HCT116 (cell line): ENCODE data around the gene FNIP2. TPM values are rescaled to one million over a fixed set of nuclear protein-coding genes. Genes with fewer than 3 reads are reported as not detected.

Source experiments
- ATAC-seq: fragments of 200-7000 bp; cut with Tn5 transposase; 2 replicates; pipeline ENCODE4 v1.9.1; 2020; ENCODE audit warnings: mild to moderate bottlenecking, moderate library complexity
- BruUV-seq: library from RNA; stranded (reverse); fragments of 400-500 nt; replicated peaks from 2 replicates; lab custom pipeline; 2021; lab: Mats Ljungman, UMichigan
- CTCF ChIA-PET: fragments of 300-600 bp; sonication (Branson Sonifier 250); formaldehyde crosslinking; loops from one replicate; lab custom pipeline; 2021; ENCODE audit warnings: antibody characterized with exemption; lab: Charles Lee
- POLR2A ChIA-PET: fragments of 300-600, 350-600 bp; sonication (Branson Sonifier 250); formaldehyde crosslinking; loops from one replicate; lab custom pipeline; 2021; ENCODE audit warnings: antibody characterized with exemption; lab: Charles Lee
- RAD21 ChIA-PET, 2 experiments: fragments of 300-600 bp; sonication (Branson Sonifier 250); formaldehyde crosslinking; loops; one replicate each; lab custom pipeline; 2023; ENCODE audit warnings: low total read pairs in 2 of 2; ENCODE audit not compliant: uncharacterized antibody in 2 of 2, unreplicated experiment in 2 of 2, low non-redundant PET in 1 of 2; lab: Charles Lee
- DNase-seq: peaks from one replicate; pipeline ENCODE4 v3.0.0-alpha.2; 2010; ENCODE audit warnings: low read depth, low spot score
- H2AFZ ChIP-seq: fragments of 200-600 bp; shearing (Covaris generic), sonication (generic); 2 replicates; pipeline ENCODE4 v1.6.1; 2017; ENCODE audit warnings: low read depth, mixed run types, mixed read lengths, antibody characterized with exemption, low read length; ENCODE audit not compliant: poor library complexity, severe bottlenecking
- H3K27ac ChIP-seq: 2 replicates; pipeline ENCODE4 v1.5.1; 2012; ENCODE audit warnings: low read depth, low read length
- H3K27me3 ChIP-seq: fragments of 200-600 bp; sonication (generic); 2 replicates; pipeline ENCODE4 v1.6.1; 2016; ENCODE audit warnings: mixed run types, low read length, mixed read lengths; ENCODE audit not compliant: insufficient read depth
- H3K36me3 ChIP-seq, 2 experiments: fragments of 200-500 bp in 1 of 2; fragments of 200-600 bp in 1 of 2; sonication (Bioruptor generic) in 1 of 2; sonication (generic) in 1 of 2; 2 replicates each; pipeline versions ENCODE4 v1.5.1 to v1.6.1; 2014 to 2016; ENCODE audit warnings: low read length in 2 of 2, inconsistent platforms in 1 of 2, mixed read lengths in 1 of 2, mixed run types in 1 of 2; ENCODE audit not compliant: insufficient read depth in 2 of 2, control insufficient read depth in 1 of 2
- H3K4me1 ChIP-seq, 2 experiments: fragments of 200-600 bp in 1 of 2; sonication (generic) in 1 of 2; 2 replicates each; pipeline versions ENCODE4 v1.5.1 to v1.6.1; 2012 to 2017; ENCODE audit warnings: low read length in 2 of 2, inconsistent platforms in 1 of 2, mild to moderate bottlenecking in 1 of 2, mixed read lengths in 1 of 2, mixed run types in 1 of 2, moderate library complexity in 1 of 2; ENCODE audit not compliant: insufficient read depth in 2 of 2, control insufficient read depth in 1 of 2
- H3K4me2 ChIP-seq: fragments of 200-600 bp; sonication (generic); 2 replicates; pipeline ENCODE4 v1.6.1; 2017; ENCODE audit warnings: mixed run types, low read length, mixed read lengths
- H3K4me3 ChIP-seq, 2 experiments: fragments of 200-600 bp in 1 of 2; sonication (generic) in 1 of 2; replicated peaks in 1 of 2; 2 replicates each; pipeline ENCODE4 v1.5.1; 2011 to 2016; ENCODE audit warnings: low read length in 2 of 2, control low read depth in 1 of 2, low read depth in 1 of 2, mild to moderate bottlenecking in 1 of 2, mixed read lengths in 1 of 2, mixed run types in 1 of 2
- H3K79me2 ChIP-seq: fragments of 200-600 bp; sonication (generic); 2 replicates; pipeline ENCODE4 v1.6.1; 2017; ENCODE audit warnings: mild to moderate bottlenecking, mixed run types, low read length, moderate library complexity, mixed read lengths; ENCODE audit not compliant: insufficient read depth
- H3K9ac ChIP-seq: fragments of 200-600 bp; sonication (generic); 2 replicates; pipeline ENCODE4 v1.6.1; 2016; ENCODE audit warnings: low read length, mixed read lengths
- H3K9me2 ChIP-seq: fragments of 200-600 bp; sonication (generic), shearing (Covaris generic); 2 replicates; pipeline ENCODE4 v1.6.1; 2017; ENCODE audit warnings: mixed run types, mild to moderate bottlenecking, moderate library complexity; ENCODE audit not compliant: insufficient read depth
- H3K9me3 ChIP-seq, 2 experiments: fragments of 200-500 bp in 1 of 2; fragments of 200-600 bp in 1 of 2; sonication (Bioruptor generic) in 1 of 2; sonication (generic) in 1 of 2; 2 replicates each; pipeline ENCODE4 v1.6.1; 2014 to 2017; ENCODE audit warnings: low read length in 2 of 2, mixed read lengths in 2 of 2, inconsistent platforms in 1 of 2, low read depth in 1 of 2, mild to moderate bottlenecking in 1 of 2, mixed run types in 1 of 2, moderate library complexity in 1 of 2; ENCODE audit not compliant: control insufficient read depth in 1 of 2, insufficient read depth in 1 of 2
- H4K20me1 ChIP-seq: fragments of 200-600 bp; sonication (generic), shearing (Covaris generic); 2 replicates; pipeline ENCODE4 v1.6.1; 2017; ENCODE audit warnings: mixed run types, mild to moderate bottlenecking, moderate library complexity; ENCODE audit not compliant: insufficient read depth
- CBX3 ChIP-seq: IDR thresholded peaks from 2 replicates; pipeline ENCODE4 v1.6.1; 2012; ENCODE audit warnings: low read depth
- CEBPB ChIP-seq: IDR thresholded peaks from 2 replicates; pipeline ENCODE4 v1.6.1; 2012; ENCODE audit warnings: low read depth
- EGR1 ChIP-seq: IDR thresholded peaks from 2 replicates; pipeline ENCODE4 v1.6.1; 2012; ENCODE audit warnings: low read depth
- ELF1 ChIP-seq: IDR thresholded peaks from 2 replicates; pipeline ENCODE4 v1.6.1; 2012; ENCODE audit warnings: low read depth, borderline replicate concordance
- EZH2 ChIP-seq: fragments of 200-600 bp; sonication (generic); IDR thresholded peaks from 2 replicates; pipeline ENCODE4 v1.6.1; 2017; ENCODE audit warnings: antibody characterized with exemption, mixed run types
- EZH2phosphoT487 ChIP-seq: fragments of 200-600 bp; IDR thresholded peaks from 2 replicates; pipeline ENCODE4 v1.6.1; 2018; ENCODE audit warnings: antibody characterized with exemption, borderline replicate concordance
- POLR2A ChIP-seq: IDR thresholded peaks from 2 replicates; pipeline ENCODE4 v1.7.0; 2011; ENCODE audit warnings: borderline replicate concordance; ENCODE audit not compliant: insufficient read depth, insufficient read length; ENCODE audit errors: extremely low read depth
- POLR2AphosphoS5 ChIP-seq: IDR thresholded peaks from 2 replicates; pipeline ENCODE4 v1.6.1; 2011; ENCODE audit warnings: mild to moderate bottlenecking, low read depth, low read length, moderate library complexity
- SIN3A ChIP-seq: IDR thresholded peaks from 2 replicates; pipeline ENCODE4 v1.6.1; 2012; ENCODE audit warnings: low read depth
- SP1 ChIP-seq: IDR thresholded peaks from 2 replicates; pipeline ENCODE4 v1.6.1; 2012; ENCODE audit warnings: low read depth
- SRF ChIP-seq: IDR thresholded peaks from 2 replicates; pipeline ENCODE4 v1.6.1; 2012; ENCODE audit warnings: low read depth
- TCF7L2 ChIP-seq: IDR thresholded peaks from 2 replicates; pipeline ENCODE4 v1.7.0; 2011; ENCODE audit warnings: borderline replicate concordance, inconsistent platforms; ENCODE audit not compliant: insufficient read depth, insufficient read length; ENCODE audit errors: extremely low read depth
- YY1 ChIP-seq: IDR thresholded peaks from 2 replicates; pipeline ENCODE4 v1.6.1; 2011; ENCODE audit warnings: low read length, low read depth, moderate library complexity, mild to moderate bottlenecking; ENCODE audit not compliant: insufficient replicate concordance; ENCODE audit errors: extremely low read depth
- ZFX ChIP-seq: fragments of 450-650 bp; IDR thresholded peaks from 2 replicates; pipeline ENCODE4 v1.6.1; 2017
- ZNF274 ChIP-seq: fragments of 200-500 bp; sonication (Bioruptor generic); IDR thresholded peaks from 2 replicates; pipeline ENCODE4 v1.6.1; 2014; ENCODE audit warnings: mild to moderate bottlenecking, low read depth, low read length, inconsistent platforms
- intact Hi-C: fragments of 100-400 bp; cut with micrococcal nuclease; formaldehyde crosslinking; loops from 2 replicates; pipeline ENCODE4 v1.10.0; 2022
- total RNA-seq: library from RNA; stranded (reverse); gene quantifications from one replicate; pipeline ENCODE4 v1.2.1, GENCODE V29; 2021; ENCODE audit not compliant: unreplicated experiment
- TF ChIP-seq, protein P1 (sequence below): IDR thresholded peaks from 2 replicates; pipeline ENCODE4 v1.6.1; 2012; ENCODE audit warnings: low read depth
- TF ChIP-seq, protein P2 (sequence below), 3 experiments: fragments of 200-600 bp in 1 of 3; sonication (generic) in 1 of 3; IDR thresholded peaks in 2 of 3; conservative IDR thresholded peaks in 1 of 3; 2 replicates each; pipeline ENCODE4 v1.5.1; 2012 to 2017; ENCODE audit warnings: low read depth in 2 of 3, low read length in 2 of 3, antibody characterized with exemption in 1 of 3, borderline replicate concordance in 1 of 3, control low read depth in 1 of 3, mild to moderate bottlenecking in 1 of 3, mixed read lengths in 1 of 3, mixed run types in 1 of 3, moderate library complexity in 1 of 3; ENCODE audit not compliant: insufficient read depth in 1 of 3

FNIP2 gene
- total RNA-seq, 1 experiment from 2014 or later, result 4.8 TPM

DNA sequence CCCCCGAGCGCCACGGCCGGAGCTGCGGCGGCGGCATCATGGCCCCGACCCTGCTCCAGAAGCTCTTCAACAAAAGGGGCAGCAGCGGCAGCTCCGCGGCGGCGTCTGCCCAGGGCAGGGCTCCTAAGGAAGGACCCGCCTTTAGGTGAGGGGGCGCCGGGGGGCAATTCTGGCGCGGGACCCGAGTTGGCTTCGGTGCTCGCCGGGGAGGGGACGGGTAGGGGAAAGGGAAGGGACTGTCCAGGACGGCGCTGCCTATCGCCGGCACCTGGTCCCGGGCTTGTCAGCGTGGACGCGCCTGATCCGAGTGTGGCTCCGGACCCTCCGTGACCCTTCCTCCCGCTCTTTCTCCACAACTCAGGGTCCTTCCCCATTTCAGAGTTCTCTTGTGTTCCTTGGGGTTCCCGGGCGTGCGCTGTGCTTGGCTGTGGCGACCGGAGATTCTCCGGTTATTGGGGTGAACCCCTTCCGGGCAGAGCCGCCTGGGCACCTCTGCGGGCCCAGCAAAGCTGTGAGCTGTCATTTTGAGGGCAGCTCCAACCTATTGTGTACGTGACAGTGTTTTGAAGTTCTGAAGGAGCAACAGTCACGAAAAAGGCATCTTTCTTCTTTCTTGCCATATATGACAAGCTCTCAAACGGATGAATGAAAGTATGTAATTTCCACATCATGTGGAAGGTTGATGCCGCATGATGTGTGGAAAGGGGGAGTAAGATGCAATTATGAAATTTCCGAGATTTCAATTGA lies 522 bp downstream of the FNIP2 start:
- CTCF ChIA-PET, result no interaction called here
- TF ChIP-seq ZNF274 (no peak), CEBPB (no peak), SIN3A (no peak), EZH2 (no peak), TCF7L2 (no peak), EGR1 (no peak), CBX3 (no peak), ELF1 (no peak), POLR2A (no peak), ZFX (no peak), POLR2AphosphoS5 (no peak), SRF (no peak), YY1 (no peak), EZH2phosphoT487 (no peak), SP1 (no peak)
- TF ChIP-seq, protein P1, sequence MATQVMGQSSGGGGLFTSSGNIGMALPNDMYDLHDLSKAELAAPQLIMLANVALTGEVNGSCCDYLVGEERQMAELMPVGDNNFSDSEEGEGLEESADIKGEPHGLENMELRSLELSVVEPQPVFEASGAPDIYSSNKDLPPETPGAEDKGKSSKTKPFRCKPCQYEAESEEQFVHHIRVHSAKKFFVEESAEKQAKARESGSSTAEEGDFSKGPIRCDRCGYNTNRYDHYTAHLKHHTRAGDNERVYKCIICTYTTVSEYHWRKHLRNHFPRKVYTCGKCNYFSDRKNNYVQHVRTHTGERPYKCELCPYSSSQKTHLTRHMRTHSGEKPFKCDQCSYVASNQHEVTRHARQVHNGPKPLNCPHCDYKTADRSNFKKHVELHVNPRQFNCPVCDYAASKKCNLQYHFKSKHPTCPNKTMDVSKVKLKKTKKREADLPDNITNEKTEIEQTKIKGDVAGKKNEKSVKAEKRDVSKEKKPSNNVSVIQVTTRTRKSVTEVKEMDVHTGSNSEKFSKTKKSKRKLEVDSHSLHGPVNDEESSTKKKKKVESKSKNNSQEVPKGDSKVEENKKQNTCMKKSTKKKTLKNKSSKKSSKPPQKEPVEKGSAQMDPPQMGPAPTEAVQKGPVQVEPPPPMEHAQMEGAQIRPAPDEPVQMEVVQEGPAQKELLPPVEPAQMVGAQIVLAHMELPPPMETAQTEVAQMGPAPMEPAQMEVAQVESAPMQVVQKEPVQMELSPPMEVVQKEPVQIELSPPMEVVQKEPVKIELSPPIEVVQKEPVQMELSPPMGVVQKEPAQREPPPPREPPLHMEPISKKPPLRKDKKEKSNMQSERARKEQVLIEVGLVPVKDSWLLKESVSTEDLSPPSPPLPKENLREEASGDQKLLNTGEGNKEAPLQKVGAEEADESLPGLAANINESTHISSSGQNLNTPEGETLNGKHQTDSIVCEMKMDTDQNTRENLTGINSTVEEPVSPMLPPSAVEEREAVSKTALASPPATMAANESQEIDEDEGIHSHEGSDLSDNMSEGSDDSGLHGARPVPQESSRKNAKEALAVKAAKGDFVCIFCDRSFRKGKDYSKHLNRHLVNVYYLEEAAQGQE, result no peak
- TF ChIP-seq, protein P2, sequence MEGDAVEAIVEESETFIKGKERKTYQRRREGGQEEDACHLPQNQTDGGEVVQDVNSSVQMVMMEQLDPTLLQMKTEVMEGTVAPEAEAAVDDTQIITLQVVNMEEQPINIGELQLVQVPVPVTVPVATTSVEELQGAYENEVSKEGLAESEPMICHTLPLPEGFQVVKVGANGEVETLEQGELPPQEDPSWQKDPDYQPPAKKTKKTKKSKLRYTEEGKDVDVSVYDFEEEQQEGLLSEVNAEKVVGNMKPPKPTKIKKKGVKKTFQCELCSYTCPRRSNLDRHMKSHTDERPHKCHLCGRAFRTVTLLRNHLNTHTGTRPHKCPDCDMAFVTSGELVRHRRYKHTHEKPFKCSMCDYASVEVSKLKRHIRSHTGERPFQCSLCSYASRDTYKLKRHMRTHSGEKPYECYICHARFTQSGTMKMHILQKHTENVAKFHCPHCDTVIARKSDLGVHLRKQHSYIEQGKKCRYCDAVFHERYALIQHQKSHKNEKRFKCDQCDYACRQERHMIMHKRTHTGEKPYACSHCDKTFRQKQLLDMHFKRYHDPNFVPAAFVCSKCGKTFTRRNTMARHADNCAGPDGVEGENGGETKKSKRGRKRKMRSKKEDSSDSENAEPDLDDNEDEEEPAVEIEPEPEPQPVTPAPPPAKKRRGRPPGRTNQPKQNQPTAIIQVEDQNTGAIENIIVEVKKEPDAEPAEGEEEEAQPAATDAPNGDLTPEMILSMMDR (IDR thresholded peaks at IDR 0.05 in 2 of 3, conservative IDR thresholded peaks at IDR 0.05 in 1 of 3; ENCODE audit: borderline replicate concordance in 1 of 3, insufficient read depth in 1 of 3, low read depth in 2 of 3, low read length in 2 of 3), result no peak
- TF ChIP-seq, all 23 proteins: peak for 0
- ATAC-seq (peak; percentile 56), DNase-seq (no peak)
- RAD21 ChIA-PET, result no interaction called here
- no TSS peak for BruUV-seq
- Histone ChIP-seq H3K4me3 (peak overlapping the region; percentile 73 to 75), H3K27ac (peak overlapping the region; percentile 24; the same call in 1 of the 2 replicates), H3K4me2 (peak overlapping the region; percentile 94), H3K9me3 (no peaks in the 10 kb centered on the region), H3K36me3 (no peaks in the 10 kb centered on the region), H3K4me1 (peaks cover 4 to 17% of the 10 kb centered on the region in 2 experiments; a peak in 3 of 4 replicates), H3K27me3 (no peaks in the 10 kb centered on the region), H3K9me2 (no peaks in the 10 kb centered on the region), H3K9ac (peak overlapping the region; percentile 58), H3K79me2 (no peaks in the 10 kb centered on the region; the same call in 1 of the 2 replicates), H2AFZ (no peak overlapping the region), H4K20me1 (no peaks in the 10 kb centered on the region)
- POLR2A ChIA-PET, result no interaction called here
- intact Hi-C loops, result no loop called here
